SK-N-MC (cell line): ENCODE measurements around the gene POU5F1.

Experiments used
- EZH2 ChIP-seq: fragments of 200-600 bp; sonication (generic); IDR thresholded peaks from one replicate; pipeline ENCODE4 v1.6.1; 2017; ENCODE audit warnings: antibody characterized with exemption
- POLR2AphosphoS5 ChIP-seq: IDR thresholded peaks from 2 replicates; pipeline ENCODE4 v1.6.1; 2012; ENCODE audit warnings: mild to moderate bottlenecking, low read depth, low read length, borderline replicate concordance

DNA sequence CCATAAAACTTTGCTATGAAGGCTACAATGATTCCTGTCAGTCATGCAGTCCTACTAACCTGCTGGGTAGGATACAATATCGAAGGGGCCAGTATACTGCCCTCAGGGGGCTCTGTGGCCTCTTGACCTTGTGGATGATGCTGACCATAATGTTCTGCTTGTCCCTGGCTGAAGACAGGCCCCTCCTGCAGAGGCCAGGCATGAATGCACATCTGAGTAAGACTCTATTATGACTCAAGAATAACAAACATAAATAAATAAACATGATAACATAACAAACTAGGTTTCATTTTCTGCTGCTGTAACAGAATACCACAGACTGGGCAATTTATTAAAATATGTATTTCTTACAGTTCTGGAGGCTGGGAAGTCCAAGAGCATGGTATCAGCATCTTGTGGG is 44.0 kb upstream of the POU5F1 start:
- TF ChIP-seq EZH2 = no peak
- no peak for TF ChIP-seq POLR2AphosphoS5
